CD4-positive, alpha-beta T cell treated with Interferon gamma for 1 hour (primary cell): ENCODE measurements around the gene MAML3.

ENCODE experiments used
- DNase-seq: peaks from one replicate; pipeline ENCODE4 v3.0.0-alpha.2; 2020

Gene MAML3

DNA sequence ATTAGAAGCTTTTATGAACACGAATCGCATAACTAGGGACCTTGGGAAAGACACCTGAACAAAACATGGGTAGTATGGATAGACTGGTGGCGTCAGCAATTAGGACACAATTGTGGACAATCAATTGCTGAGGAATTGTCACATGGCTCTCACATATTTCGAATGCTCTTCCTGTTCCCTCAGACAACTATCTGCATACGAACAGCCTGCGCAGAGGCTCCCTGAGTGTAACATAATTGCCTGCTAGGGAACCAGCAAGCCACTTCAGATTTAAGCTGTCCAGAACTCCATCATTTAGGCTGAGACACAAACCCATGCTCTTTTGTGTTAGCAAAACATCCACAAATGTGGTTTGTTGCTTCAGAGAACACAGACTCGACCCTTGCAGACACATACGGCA is 327.6 kb downstream of the MAML3 start:
- no peak for DNase-seq

- no peak for DNase-seq
These were observed 328.4 kb downstream of the MAML3 start for GRCh38 chr4:139825523-139826014.

- no peak for DNase-seq
These were observed 329.0 kb downstream of the MAML3 start for GRCh38 chr4:139824882-139825522.

GRCh38 chr4:139823746-139824145 is 330.2 kb downstream of the MAML3 start:
- no peak for DNase-seq

DNA sequence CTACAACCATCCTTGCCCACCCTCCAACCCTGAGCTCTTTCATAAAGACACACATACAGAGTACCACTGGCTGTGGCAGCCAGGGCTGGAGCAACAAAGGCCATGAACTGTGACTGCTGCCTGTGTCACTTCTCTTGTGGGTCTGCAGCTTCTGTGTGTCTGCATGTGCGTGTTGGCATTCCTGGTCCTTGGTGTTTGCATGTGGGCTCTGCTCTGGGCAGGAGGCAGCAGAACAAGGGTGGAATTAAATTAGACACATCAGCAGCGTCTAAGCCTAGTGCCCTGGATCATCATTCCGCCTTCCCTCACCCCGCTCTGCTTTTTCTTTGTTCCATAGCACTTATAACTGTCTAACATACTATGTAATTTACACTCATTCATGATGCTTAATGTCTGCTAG is 330.6 kb downstream of the MAML3 start:
- DNase-seq: no peak

DNA sequence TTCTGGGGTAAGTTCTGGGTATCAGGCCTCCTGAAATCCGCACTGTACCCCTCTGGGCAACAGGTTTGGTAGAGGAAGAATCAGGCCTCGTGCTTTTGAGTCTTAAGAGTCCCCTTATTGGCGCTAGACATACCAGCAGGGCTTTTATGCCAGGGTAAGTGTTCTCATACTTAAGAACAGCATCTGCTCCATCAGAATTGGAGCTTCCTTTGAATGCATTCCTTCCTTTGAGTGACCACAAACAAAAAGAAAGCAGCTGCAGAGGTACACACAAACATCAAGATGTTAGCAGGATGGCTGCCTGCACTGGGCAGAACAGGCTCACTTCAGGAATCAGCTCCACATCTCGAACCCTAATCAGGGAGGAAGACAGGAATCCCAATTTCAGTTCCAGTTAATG is 331.6 kb downstream of the MAML3 start:
- DNase-seq: no peak

DNA sequence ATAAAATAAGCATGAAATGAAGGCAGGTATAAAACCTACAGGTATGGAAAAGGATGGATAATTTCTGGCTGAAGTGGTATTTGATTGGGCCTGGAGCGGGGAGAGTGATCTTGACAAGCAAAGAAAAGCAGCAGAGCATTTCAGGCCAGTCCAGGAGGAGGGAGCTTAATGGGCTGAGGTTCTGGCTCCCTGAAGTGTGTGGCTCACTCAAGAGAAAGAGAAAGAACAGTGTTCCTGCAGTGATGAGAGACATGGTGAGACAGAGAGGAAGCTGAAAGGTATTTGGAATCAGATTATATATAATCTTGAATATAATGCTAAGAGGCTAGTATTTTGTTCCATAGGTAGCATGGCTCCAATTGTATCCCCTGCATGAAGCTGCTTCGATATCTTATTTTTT is 334.9 kb downstream of the MAML3 start:
- no peak for DNase-seq

- DNase-seq: no peak
These were observed 336.1 kb downstream of the MAML3 start for GRCh38 chr4:139817657-139818452.

- no peak for DNase-seq
These were observed 337.1 kb downstream of the MAML3 start for GRCh38 chr4:139816856-139817255.

- DNase-seq: peak; percentile 25
These were observed 338.0 kb downstream of the MAML3 start for GRCh38 chr4:139815778-139816601.

DNA sequence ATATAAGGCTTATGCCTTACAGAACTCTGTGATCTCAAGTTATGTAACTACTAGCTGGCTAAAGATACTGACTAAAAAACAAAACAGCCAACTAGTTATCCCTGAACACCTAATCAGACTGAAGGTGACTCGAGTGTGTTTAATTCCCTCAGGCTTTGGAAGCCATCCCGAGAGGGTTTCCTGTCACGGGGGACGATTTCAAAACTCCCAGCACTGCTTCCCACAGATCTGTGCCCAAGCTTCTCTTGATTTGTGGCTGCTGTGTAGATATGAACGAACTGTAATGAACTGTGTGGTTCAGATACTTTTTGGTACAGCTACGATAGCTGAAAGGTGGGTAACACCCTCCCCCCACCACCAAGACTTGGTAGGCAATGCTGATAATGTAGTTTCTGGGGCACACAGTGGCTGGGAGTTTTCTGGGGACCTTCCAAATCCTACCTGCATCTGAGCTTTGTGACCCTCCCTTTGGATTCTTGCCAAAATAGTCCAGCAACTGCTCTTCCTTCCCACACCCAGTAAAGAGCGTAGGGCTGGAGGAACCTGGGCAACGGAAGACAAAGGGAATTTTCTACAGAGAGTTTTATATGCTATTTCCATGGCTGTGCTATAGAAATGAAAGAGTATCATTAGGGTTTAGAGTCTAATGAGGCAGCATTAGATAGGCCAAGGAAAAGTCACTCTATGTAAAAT is 339.5 kb downstream of the MAML3 start:
- DNase-seq: no peak

GRCh38 chr4:139813881-139814280 is 340.1 kb downstream of the MAML3 start:
- DNase-seq: no peak

DNA sequence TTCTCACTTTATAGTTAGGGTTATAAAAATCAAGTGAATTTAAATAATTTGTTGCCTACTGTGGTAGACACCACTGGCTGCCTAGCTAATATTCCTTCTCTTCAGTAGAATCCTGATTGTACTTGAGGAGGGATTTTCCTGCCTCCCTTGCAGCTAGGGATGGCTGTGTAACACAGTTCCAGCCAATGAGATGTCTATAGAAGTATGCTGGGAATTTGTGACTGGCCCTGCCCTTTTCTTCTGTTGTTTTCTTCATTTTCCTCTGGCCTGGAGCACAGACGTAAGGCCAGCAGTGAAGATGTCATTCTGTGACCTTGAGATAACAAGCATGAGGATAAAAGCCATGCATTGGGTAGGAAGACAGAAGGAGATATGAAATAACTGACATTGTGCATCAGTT is 343.3 kb downstream of the MAML3 start:
- no peak for DNase-seq

DNA sequence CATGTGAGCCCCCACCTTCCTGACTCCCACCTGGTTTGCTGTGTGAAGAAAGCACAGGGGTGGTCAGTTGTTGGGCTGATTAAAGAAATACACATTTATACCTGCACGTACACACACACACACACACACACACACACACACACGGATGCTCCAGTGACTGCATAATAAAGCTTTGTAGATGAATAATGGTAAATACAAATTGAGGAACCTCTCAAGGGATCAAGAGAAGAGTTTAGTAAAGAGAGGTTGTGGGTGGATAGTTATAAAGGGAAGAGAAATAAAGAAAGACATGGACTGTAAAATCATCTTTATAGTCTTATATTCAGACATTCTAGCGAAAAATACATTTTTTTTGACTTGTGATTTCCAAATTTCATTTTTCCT is 344.2 kb downstream of the MAML3 start:
- no peak for DNase-seq

DNA sequence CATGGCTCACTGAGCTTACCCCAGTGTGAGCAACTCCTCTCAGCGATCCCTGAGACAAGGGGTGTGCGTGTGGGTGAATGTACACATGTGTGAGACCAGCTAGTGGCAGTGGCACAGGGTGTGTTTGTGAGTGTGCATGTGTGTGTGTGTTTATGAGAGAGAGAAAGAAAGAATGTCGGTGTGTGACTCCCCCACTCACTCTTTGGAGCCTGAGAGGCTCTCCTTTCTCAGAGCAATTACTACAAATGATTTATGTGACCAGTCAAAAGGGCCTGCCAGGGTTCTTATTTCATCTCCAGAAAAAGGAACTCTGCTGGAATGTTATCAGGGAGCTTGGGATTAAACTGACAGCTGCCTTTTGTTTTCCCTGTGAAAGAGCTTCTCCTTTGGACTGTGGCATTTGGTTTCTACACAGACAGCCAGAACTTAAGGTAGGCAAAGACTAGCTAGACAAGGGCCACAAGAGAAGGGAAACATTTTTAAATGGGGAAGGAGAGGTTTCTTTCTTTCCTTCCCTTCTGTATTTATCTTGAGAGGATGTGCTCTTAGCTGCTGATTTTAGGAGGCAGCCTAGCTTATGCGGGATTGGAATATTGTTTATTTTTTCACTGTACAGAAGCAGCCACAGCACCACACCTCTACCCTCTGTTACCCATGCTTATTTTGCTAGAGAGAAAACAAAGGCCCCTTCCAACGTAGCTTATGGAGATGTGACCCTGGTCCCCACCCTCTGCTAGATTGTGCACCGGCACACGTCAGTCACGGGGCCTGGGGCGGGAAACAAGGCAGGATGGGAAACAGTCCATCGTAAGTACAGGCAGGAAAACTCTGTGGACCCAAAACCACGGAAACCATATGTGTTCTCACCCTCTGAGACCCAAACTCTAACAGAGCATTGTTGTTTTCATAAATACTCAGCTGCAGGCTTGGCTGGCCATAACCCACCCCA is 344.9 kb downstream of the MAML3 start:
- no peak for DNase-seq

DNA sequence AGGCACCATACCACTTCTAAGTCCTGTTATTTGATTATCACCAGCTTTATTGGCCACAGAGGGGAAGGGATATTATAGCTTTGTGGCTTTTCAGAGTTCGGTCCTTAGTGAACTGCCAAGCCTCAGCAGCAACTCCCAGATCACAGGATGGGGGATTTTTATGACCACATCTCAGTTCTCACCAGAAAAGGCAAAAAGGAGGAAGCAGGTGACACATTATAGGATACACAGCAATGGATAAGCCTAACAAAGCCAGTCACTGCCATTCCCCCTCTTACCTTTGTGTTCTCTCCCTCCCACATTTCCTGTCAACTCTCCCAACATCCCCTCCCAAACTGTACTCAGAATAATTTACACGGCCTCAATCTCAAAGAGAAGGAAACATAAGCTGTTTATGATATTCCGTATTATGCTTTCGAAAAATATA is 345.6 kb downstream of the MAML3 start:
- no peak for DNase-seq

- DNase-seq: no peak
These were observed 346.5 kb downstream of the MAML3 start for GRCh38 chr4:139807483-139807882.

- DNase-seq: no peak
These were observed 347.1 kb downstream of the MAML3 start for GRCh38 chr4:139806929-139807328.

GRCh38 chr4:139802931-139803330 is 351.1 kb downstream of the MAML3 start:
- DNase-seq: no peak

GRCh38 chr4:139802488-139802887 is 351.5 kb downstream of the MAML3 start:
- DNase-seq: no peak

GRCh38 chr4:139801895-139802294 is 352.1 kb downstream of the MAML3 start:
- DNase-seq: no peak

- no peak for DNase-seq
These were observed 353.9 kb downstream of the MAML3 start for GRCh38 chr4:139800082-139800481.
